Measurements from ENCODE around the gene PDPR.
"Not testable (repeated sequence)": the region's sequence is repeated elsewhere in the genome, so short reads cannot be mapped to it uniquely, and the experiment has no call there.

PDPR gene

DNA sequence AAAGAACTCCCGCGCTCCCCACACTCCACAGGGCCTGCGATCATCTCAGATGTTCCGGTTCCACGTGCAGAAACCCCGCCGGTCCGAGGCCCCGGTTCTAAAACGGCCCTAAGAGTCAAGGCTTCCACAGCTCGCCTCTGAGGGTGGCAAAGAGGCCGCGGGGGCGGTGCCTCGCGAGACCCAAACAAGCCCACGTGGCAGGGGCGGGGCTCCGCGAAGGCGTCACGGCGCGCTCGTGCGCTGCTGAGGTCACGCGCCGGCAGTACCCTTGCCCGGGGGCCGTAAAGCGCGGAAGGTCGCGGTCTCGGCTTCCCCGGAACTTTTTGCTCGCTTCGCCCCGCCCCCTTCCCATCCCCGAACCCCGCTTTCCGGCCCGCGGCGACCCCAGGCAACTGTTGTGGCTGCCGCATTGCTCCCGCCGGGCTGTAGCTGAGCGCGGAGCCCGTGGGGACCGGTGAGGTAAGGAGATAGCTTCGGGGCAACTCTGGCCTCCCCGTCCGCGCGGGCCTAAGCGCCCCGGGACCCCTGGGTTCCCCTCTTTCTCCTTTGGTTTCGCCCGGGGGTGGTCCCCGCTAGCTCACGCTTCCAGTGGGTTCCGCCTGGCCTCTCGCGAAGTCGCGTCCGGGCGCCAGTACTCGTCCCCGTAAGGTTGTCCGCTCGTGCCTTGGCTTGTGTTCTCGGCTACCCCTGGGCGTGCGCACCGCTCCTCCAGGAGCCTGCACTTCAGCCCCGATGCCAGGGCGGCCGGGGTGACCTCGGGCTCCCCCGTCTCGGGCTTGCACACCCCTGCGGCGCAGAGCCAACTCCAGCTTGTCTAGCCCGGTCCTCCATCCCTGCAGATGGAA is at the start of gene PDPR:
Gene PDPR (plus strand): TSS at position 351 of the 845 bp plus-strand sequence. CDS start 6,161 bp downstream, outside the sequence.
- peak; percentile 90 for DNase-seq

DNA sequence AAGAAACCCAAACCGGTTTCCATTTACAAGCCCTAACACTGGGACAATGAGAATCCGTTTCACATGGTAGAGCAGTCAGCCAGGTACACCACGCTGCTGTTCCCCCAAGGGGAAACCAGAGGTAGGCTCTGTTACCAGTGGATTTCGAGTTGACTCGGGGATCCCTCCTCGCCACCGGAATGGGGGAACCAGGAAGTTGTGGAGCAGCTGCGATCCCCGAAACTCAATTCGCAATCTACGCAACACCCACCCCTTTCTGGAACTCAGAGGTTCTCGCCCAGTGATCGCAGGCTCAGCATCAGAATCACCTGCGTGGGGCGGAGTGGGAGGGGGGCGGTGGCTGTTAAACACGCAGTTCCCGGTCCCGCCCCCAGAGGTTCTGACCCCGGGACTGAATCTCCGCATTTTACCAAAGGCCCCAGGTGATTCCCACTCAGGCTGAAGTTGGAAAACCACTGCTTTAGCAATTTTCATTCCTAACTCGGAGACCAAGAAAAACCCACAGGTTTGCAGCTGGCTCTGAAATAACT is 49.2 kb upstream of the PDPR start:
- DNase-seq: peak; percentile 52

DNA sequence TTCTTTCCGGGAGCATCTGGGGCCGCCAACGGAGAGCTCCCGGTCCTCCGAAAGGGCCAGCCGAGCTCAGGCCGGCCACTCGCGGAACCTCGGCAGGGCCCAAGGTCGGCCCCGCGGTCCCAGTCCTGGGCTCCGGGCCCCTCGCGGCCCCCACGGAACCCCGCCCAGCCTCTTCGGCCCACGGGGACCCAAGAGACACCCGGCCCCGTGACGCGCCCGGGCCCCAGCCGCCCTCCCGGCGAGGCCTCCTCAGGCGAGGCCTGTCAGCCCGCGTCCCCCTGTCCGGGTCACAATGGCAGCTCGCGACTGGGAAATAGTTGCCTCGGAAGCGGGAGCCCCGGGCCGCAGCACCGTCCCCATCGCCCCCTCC is 48.8 kb upstream of the PDPR start:
- DNase-seq: not testable (repeated sequence)

DNA sequence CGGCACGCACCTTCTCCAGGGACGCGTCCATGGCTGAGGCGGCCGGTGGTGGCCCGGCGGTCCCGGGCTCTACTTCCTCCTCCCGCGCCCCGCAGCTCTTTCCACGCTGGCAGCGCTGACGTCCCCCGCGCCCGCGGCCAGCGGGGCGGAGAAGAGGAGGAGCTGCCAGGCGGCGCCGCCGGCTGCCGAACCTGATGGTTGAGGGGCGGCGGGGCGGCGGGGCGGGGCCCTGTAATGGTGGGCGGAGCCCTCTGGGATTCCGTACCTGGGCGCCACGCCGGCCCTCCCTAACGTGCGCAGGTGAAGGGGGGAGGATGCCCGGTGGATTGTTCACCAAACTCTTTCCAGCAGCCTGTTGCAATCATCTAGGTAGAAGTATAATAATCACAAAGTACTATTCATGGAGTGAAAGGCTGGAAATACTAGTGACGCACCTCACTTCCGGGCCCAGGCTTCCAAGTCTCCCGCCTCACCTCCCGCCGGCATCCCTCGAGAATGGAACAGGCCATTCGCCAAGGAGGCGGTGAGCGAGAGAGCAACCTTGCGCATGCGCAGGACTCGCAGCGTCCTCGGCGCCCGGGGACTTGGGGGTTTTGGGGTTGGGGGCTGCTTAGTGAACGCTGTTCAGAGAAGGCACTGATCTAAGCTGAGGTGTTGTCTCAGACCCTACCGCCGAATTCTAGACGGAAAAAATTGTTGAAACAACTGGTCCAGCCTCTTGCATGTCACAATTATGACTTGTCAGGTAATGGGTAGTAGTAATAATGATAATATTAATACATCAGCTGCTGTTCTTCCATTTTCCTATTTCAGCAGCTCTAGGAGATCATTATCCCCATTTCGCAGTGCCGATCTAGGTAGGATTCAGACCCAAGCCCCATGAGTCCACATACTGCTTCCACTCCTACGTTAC is 48.1 kb upstream of the PDPR start:
- DNase-seq: peak; percentile 93

DNA sequence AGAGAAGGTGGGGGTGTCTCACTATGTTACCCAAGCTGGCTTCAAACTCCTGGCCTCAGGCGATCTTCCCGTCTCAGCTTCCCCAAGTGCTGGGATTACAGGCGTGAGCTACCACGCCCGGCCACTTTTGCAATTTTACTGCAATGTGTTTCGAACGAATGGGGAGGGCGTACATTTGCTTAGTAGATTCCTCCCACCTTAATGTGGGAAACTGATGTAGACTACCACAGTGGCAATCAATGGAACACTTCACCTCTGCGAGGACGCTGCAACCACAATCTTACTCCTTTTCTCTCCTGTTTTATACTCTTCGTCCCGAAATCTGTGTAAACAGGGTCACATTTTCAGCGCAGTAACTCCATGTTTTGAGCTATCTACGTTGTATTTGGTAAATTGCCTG is 47.4 kb upstream of the PDPR start:
- DNase-seq: not testable (repeated sequence)

DNA sequence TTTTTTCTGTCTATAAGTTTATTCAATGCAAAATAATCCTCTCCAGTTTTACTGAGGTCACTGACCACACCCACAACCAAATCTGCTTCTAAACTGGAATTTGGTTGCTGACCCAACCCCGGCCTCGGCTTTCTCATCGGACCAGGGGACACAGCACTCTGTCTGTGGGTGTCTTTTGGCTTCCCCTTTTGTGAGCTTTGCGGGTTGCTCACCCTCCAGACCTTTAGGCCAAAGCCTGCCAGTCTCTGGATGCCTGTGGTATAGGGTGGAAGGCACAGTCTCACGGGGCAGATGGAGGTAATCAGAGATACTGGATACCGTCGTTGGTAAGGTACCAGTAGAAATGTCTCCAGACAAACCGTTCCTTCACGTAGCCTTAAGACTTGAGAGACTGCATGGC is 35.1 kb upstream of the PDPR start:
- not testable (repeated sequence) for DNase-seq

DNA sequence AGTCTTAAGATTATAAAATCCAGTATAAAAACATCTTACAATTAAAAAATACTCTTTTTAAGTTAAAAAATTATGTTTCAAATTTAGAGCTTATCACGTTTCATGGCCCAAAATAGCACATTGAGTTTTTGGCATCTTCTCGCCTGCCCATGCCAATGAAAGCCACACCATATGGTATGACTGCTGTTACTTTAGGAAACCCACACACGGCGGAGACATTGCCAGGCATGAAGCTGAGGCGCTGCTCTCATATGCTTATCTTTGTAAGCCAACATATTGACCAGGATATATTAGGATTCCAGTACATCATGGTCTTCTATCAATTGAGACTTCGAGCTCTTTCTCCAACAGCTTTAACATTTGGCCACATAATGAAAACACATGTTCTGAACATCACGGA is 32.9 kb upstream of the PDPR start:
- not testable (repeated sequence) for DNase-seq

DNA sequence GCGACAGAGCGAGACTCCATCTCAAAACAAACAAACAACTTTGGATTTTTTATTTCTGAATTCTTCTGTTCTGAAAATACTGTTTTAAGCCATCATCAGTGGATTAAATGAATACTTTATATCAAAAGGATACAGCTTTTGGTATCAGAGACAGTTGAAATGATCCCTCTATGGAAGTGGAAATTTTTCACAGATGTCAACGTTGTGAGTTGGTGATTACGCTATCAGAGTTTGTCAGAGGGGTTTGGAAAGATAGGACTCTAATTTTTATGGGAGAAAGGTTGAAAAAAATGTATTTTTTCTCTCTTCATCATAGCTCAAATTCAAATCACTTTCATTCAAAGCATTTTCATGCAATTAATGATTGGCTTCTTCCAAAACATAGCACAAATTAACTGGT is 30.2 kb upstream of the PDPR start:
- not testable (repeated sequence) for DNase-seq

DNA sequence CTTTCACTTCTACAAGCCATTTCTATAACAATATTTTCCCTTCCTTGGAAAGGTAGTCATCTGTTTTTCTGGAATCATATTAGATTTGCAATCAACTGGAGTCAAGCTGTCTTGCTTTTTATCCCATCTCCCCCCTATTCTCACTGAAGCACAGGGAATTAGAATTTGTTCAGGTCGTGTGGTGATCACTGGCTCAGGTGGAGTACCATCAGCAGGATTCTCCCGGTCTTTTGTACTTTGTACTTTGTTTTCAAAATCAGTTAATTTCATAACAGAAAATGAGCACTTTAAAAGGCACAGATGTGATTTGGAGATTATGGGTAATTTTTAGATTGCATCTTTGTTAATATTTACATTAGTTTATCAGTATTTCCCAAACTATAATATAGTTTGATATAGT is 26.0 kb upstream of the PDPR start:
- DNase-seq: not testable (repeated sequence)

DNA sequence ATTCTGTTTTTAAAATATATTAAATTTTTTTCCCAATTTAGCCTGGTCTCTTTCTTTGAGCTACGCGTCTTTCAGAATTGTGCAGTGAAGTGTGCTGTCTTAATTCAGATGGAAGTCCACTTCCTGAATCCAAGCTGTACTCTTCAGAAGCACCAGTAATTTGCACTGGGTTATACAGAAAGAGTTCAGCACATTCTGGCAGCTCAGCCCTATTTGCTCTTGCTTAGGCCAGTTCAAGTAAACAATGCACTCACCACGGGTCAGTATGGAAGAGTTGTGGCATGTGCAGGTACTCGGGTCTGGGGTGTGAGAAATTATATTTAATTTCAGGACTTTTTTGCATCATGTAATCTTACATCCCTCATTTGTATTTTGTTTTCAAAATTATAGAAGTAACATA is 25.3 kb upstream of the PDPR start:
- DNase-seq: not testable (repeated sequence)

DNA sequence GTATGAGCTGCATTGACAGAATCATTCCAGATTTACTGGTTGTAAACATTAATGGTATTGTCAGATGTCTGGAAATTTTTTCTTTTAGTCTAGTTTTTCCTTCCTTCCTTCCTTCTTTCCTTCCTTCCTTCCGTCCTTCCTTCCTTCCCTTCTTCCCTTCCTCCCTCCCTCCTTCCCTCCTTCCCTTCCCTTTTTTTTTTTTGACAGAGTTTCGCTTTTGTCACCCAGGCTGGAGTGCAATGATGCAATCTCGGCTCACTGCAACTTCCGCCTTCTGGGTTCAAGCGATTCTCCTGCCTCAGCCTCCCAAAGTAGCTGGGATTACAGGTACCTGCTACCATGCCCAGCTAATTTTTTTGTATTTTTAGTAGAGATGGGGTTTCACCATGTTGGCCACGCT is 24.8 kb upstream of the PDPR start:
- DNase-seq: not testable (repeated sequence)

DNA sequence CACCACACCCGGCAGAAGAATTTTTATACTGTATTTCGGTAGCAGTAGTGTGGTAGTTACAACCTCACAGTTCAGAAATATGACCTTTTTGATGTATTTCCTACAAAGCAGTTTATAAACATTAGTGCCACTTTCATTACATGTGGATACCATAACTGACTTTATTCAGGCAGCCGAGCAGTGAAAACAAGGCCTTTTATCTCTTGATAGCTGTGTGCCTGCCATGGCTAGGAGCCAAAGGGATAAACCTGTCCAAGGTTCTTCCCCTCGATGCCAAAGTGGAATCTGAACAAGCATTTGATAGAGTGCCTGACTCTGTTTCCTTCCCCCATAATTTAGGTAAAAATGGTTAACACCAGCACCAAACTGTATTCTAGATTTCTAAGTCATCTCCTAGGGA is 23.0 kb upstream of the PDPR start:
- not testable (repeated sequence) for DNase-seq

DNA sequence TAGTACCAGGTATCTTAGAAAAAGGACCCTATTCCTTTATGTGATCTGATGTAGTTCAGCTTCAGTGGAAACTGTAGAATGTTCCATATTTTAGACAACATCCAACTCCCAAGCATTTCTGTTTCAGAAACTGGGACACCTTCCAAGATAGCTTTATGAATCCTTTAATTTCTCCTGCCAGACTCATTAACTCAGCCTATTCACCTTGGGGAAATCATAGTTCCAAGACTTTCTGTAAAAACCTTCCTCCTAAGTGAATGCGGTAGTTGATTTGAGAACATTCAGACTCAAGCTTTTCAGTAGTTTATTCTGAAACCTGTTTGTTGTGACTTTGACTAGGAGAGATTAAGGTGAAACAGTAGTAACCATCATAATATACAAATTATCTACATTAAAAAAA is 20.0 kb upstream of the PDPR start:
- DNase-seq: not testable (repeated sequence)

DNA sequence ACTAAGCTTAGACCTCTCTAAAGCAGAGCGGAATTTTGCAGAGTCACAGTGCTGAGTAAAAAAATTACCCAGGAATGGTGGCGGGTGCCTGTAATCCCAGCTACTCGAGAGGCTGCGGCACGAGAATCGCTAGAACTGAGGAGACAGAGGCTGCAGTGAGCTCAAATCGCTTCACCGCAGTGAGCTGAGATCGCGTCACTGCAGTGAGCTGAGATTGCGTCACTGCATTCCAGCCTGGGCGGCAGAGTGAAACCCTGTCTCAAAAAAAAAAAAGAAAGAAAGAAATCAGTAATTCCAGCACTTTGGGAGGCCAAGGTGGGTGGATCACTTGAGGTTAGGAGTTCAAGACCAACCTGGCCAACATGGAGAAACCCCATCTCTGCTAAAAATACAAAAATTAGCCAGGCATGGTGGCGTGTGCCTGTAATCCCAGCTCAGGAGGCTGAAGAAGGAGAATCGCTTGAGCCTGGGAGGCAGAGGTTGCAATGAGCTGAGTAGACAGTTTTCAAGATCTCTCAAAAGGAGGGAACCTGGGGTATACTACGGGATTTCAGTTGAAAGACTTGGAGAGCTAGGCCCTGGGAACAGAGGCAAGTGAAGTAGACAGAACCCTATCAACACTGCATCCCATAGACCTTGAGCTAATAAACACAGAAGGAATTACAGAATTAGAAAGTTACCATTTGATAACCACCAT is 4.4 kb upstream of the PDPR start:
- DNase-seq: peak; percentile 69

DNA sequence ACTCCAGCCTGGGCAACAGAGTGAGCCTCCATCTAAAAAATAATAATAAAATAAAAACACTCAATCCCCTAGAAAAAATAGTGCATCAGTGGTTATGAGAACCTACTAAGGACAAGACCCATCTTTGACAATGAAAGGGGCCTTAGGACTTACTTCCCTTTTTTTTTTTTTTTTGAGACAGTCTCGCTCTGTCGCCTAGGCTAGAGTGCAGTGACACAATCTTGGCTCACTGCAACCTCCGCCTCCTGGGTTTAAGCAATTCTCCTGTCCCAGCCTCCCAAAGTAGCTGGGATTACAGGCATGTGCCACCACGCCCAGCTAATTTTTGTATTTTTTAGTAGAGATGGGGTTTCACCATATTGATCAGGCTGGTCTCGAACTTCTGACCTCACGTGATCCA is 2.0 kb upstream of the PDPR start:
- DNase-seq: not testable (repeated sequence)

DNA sequence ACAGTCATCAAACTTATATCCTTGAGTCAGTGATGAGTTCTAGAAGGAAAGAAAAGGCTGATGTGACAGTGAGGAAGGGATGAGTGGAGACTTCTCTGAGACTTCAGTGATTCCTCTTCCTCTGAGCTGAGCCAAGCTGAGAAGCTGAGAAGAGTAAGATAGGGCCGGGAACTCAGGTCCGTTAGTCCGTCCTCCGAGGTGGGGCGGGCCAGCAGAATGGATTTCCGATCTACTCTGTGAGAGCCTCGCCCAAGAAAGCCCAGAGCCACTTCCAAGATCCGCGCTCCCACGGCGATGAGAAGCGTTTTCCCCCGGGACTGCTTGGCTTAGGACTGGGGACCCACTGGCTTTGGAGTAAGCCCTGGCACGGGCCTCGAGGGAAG is 542 bp upstream of the PDPR start:
- DNase-seq: not testable (repeated sequence)

DNA sequence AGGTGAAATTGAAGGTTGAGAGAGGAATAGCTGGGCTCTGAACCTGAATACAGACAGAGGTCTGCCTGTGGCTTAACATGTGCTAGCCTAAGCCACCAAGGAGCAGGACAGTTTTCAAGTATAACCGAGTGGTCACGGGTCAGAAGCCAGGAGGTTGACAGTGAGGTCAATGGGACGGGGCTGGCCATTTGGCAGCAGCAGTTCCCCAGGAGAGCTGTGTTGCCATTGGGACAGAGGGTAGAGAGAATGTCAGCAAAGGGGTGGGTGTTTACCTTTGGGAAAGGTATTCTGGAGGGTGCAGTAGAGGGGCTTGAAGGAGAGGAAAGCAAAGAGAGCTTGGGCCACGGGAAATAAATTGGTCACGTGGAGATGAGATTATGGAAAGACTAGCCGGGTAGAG is 4.2 kb downstream of the PDPR start:
- DNase-seq: not testable (repeated sequence)

DNA sequence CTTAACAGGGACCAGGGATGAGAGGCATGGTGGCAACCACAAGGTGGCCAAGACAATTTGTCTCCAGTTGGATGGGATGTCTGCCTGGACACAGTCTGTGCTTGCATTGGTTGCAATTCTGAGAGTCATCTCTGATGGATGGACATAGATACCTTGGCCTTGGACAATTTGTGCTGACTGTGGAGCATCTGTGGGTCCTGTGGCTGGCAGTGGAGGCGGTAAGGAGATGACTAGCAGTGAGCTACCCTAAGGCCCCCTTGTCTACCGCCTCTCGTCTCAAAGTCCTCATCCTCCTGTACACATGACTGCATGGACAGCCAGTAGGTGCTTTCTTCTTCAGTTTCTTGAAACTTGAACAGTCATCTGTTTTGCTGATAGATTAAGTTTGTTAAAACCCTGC is 4.6 kb downstream of the PDPR start:
- DNase-seq: peak; percentile 37

DNA sequence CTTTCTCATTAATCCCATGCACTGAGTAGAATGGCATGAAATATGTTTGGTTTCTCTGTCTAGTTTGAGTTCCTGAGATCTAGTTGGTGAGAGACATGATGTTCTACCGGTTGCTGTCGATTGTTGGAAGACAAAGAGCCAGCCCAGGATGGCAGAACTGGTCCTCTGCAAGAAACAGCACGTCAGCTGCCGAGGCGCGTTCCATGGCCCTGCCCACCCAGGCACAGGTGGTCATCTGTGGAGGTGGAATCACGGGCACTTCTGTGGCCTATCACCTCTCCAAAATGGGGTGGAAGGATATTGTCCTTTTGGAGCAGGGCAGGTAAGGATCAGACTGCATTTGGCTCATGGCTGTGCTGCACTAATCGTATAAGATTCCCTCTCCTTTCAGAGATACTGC is 6.3 kb downstream of the PDPR start:
- not testable (repeated sequence) for DNase-seq

DNA sequence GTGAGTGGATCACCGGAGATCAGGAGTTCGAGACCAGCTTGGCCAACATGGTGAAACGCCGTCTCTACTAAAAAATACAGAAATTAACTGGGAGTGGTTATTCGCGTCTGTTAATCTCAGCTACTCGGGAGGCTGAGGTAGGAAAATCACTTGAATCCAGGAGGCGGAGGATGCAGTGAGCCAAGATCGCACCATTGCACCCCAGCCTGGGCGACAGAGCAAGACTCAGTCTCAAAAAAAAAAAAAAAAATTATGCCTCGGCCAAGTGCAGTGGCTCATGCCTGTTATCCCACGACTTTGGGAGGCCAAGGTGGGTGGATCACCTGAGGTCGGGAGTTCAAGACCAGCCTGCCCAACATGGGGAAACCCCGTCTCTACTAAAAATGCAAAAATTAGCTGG is 9.7 kb downstream of the PDPR start:
- not testable (repeated sequence) for DNase-seq

DNA sequence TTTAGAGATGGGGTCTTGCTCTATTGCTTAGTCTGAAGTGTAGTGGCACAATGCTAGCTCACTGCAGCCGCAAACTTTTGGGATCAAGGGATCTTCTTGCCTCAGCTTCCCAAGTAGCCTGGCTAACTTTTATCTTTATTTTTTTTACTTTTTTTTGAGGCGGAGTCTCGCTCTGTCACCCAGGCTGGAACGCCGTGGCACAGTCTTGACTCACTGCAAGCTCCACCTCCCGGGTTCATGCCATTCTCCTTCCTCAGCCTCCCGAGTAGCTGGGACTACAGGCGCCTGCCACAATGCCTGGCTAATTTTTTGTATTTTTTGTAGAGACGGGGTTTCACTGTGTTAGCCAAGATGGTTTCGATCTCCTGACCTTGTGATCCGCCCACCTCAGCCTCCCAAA is 12.1 kb downstream of the PDPR start:
- DNase-seq: not testable (repeated sequence)

DNA sequence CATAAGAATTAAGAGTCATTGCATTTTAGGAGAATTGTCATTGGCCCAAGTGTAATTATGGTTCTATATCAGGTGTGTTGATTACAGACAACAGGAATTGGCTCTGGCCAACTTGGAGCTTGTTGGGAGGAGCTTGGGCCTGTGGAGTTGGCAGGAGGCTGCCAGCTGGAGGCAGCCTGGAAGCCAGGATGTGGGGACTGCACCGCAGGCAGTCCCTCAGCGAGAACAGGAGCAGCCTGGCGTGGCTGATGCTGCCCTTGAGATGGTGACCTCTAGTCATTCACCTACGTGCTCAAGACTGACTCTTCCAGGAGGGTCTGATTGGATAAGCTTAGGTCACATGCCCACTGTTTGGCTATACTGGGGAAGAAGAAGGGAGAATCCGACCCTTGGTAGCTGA is 13.6 kb downstream of the PDPR start:
- DNase-seq: not testable (repeated sequence)

DNA sequence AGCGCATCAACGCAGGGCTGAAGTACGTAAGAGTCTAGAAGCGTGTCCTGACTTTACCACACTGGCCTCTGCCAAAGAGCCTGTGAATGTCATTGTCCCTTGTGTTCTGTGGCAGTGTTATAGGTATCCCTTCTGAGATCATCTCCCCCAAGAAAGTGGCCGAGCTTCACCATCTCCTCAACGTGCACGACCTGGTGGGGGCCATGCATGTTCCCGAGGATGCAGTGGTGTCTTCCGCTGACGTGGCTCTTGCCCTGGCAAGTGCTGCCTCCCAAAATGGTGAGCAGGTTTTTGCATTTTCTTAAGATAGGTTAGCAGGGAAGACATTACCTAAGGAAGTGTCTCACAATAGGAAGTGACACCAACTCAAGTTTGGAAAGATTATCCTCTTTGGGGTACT is 14.7 kb downstream of the PDPR start:
- DNase-seq: not testable (repeated sequence)

Data from islet precursor cell (in vitro differentiated cells).